Uterus (tissue), 2 donors: Measurements from ENCODE around the gene AK5.

ENCODE experiments used
- POLR2A ChIP-seq, 2 donors: fragments of 450-650 bp; IDR thresholded peaks; one replicate each; pipeline ENCODE4 v1.6.1; 2016; ENCODE audit warnings: antibody characterized with exemption in 2 of 2, mild to moderate bottlenecking in 1 of 2, moderate library complexity in 1 of 2
- TF ChIP-seq, protein P1 (sequence below), 4 experiments: fragments of 200-600 bp in 2 of 4; fragments of 450-650 bp in 2 of 4; sonication (generic) in 2 of 4; IDR thresholded peaks; one replicate each; pipeline ENCODE4 v1.5.1; 2016 to 2019; ENCODE audit warnings: antibody characterized with exemption in 4 of 4, mild to moderate bottlenecking in 2 of 4, moderate library complexity in 1 of 4

- no peak for TF ChIP-seq POLR2A (IDR thresholded peaks at IDR 0.05)
- TF ChIP-seq, protein P1, sequence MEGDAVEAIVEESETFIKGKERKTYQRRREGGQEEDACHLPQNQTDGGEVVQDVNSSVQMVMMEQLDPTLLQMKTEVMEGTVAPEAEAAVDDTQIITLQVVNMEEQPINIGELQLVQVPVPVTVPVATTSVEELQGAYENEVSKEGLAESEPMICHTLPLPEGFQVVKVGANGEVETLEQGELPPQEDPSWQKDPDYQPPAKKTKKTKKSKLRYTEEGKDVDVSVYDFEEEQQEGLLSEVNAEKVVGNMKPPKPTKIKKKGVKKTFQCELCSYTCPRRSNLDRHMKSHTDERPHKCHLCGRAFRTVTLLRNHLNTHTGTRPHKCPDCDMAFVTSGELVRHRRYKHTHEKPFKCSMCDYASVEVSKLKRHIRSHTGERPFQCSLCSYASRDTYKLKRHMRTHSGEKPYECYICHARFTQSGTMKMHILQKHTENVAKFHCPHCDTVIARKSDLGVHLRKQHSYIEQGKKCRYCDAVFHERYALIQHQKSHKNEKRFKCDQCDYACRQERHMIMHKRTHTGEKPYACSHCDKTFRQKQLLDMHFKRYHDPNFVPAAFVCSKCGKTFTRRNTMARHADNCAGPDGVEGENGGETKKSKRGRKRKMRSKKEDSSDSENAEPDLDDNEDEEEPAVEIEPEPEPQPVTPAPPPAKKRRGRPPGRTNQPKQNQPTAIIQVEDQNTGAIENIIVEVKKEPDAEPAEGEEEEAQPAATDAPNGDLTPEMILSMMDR (IDR thresholded peaks at IDR 0.05) = no peak
Measured at GRCh38 chr1:77245830-77246229, 36.0 kb upstream of the AK5 start.
